ENCODE data around the gene EIF4G3. TPM values are rescaled to one million over a fixed set of nuclear protein-coding genes. Genes with fewer than 3 reads are reported as not detected.

The EIF4G3 gene
- total and polyA plus RNA-seq, 2 donors (not counting 3 experiments of a cell fraction or from before 2014, with no cell fraction given): 40.7 to 78.5 TPM

- no peaks in the 10 kb centered on the region for H3K36me3 ChIP-seq (ENCODE audit: control insufficient read depth in 2 of 2, extremely low read depth in 1 of 2, insufficient read depth in 2 of 2, low read length in 2 of 2)
- intact Hi-C loops (cut with micrococcal nuclease) (loop anchor here (1.0 to 5.0 kb wide), 3 partner anchors 70 to 152 kb away; no protein-coding TSS in a partner anchor), dilution Hi-C loops (cut with MboI; ENCODE audit: extremely low pct_ligation_motif_present, low sequenced_read_pairs) (no loop called here)
- POLR2A ChIA-PET: interaction anchor here (0.7 kb wide), 1 partner anchor 16 kb away, joined by 3 read pairs; no protein-coding TSS in a partner anchor
- peak overlapping the region; percentile 95 for H3K4me2 ChIP-seq (ENCODE audit: insufficient read depth, low read length)
- H3K27ac ChIP-seq (ENCODE audit: insufficient read depth, low read depth, low read length): peak overlapping the region; percentile 98
- peak overlapping the region; percentile 82 for H3K9ac ChIP-seq (replicated peaks; ENCODE audit: extremely low read depth, insufficient read depth, low read length)
- DNase-seq (ENCODE audit: low read depth, low spot score) (peak; percentile 99), FAIRE-seq (peak; percentile 93)
- H2AFZ ChIP-seq (ENCODE audit: low read depth, low read length): no peak overlapping the region
- H3K4me1 ChIP-seq (ENCODE audit: control insufficient read depth, extremely low read depth, insufficient read depth, low read length): peaks cover 15% of the 10 kb centered on the region
- no peaks in the 10 kb centered on the region for H3K9me1 ChIP-seq (replicated peaks; ENCODE audit: control insufficient read depth, extremely low read depth, insufficient read depth, low read length)
- CTCF ChIA-PET: interaction anchor here (0.7 to 1.9 kb wide), 11 partner anchors 9 to 173 kb away, joined by 3 to 10 read pairs (median 3); no protein-coding TSS in a partner anchor
- H3K79me2 ChIP-seq (ENCODE audit: control insufficient read depth, insufficient read depth, low read length): peaks cover 45% of the 10 kb centered on the region
- TF ChIP-seq MYC (IDR thresholded peaks at IDR 0.05; ENCODE audit: low read depth, low read length) (peak; percentile 27), EZH2 (IDR thresholded peaks at IDR 0.05; ENCODE audit: borderline replicate concordance, low read depth, low read length, severe bottlenecking) (no peak), FOS (IDR thresholded peaks at IDR 0.05; ENCODE audit: borderline replicate concordance, insufficient read depth, low read length) (peak; percentile 97), MAX (IDR thresholded peaks at IDR 0.05; ENCODE audit: insufficient read depth, insufficient read length) (no peak), POLR2A (IDR thresholded peaks at IDR 0.05; ENCODE audit: low read depth, low read length) (no peak), JUN (IDR thresholded peaks at IDR 0.05; ENCODE audit: borderline replicate concordance, insufficient read depth, insufficient read length, low read depth) (peak; percentile 100), GATA2 (IDR thresholded peaks at IDR 0.05; ENCODE audit: insufficient read depth, insufficient read length, low read depth, low read length) (peak; percentile 34), CTCF (IDR thresholded peaks at IDR 0.05; ENCODE audit: extremely low read depth in 1 of 2, insufficient read depth in 1 of 2, low read depth in 1 of 2, low read length in 2 of 2) (no peak), POLR2AphosphoS5 (IDR thresholded peaks at IDR 0.05; ENCODE audit: insufficient read depth, low read depth, low read length) (peak; percentile 84)
- H3K27me3 ChIP-seq (ENCODE audit: control insufficient read depth in 2 of 2, insufficient read depth in 2 of 2, low read length in 2 of 2): no peaks in the 10 kb centered on the region
- no peaks in the 10 kb centered on the region for H3K9me3 ChIP-seq (replicated peaks; ENCODE audit: control insufficient read depth, insufficient read depth, low read length)
- H3K4me3 ChIP-seq (replicated peaks in 1 of 3; ENCODE audit: insufficient read depth in 1 of 3, low read depth in 1 of 3, low read length in 3 of 3): peak overlapping the region in 1 of 3 experiments; percentile 40
- BruUV-seq (replicated peaks): TSS peak; percentile 100
- H4K20me1 ChIP-seq (replicated peaks; ENCODE audit: control insufficient read depth, extremely low read depth, insufficient read depth, low read length): no peaks in the 10 kb centered on the region
Observed at GRCh38 chr1:21022279-21023040, 154.2 kb downstream of the EIF4G3 start.

Data from endothelial cell of umbilical vein (primary cell).